WTC11 (cell line): ENCODE measurements around the gene SEL1L3. TPM values are rescaled to one million over a fixed set of nuclear protein-coding genes. Genes with fewer than 3 reads are reported as not detected.

Experiments used
- ATAC-seq: fragments of 200-7000 bp; cut with Tn5 transposase; 2 replicates; pipeline ENCODE4 v1.10.0; 2021; ENCODE audit warnings: mild to moderate bottlenecking, moderate library complexity
- CTCF ChIA-PET: fragments of 300-600 bp; sonication (Branson Sonifier 250); formaldehyde crosslinking; loops from one replicate; lab custom pipeline; 2021; ENCODE audit warnings: antibody characterized with exemption; lab: Charles Lee
- POLR2A ChIA-PET: fragments of 350-600 bp; sonication (Branson Sonifier 250); formaldehyde crosslinking; loops from one replicate; lab custom pipeline; 2021; ENCODE audit warnings: antibody characterized with exemption; lab: Charles Lee
- DNase-seq: peaks from one replicate; pipeline ENCODE4 v3.0.0; 2021; ENCODE audit warnings: low spot score
- H3K27ac Mint-ChIP-seq: 2 replicates; pipeline ENCODE4 v1.8.0; 2021; ENCODE audit warnings: mixed read lengths
- H3K27me3 Mint-ChIP-seq: 2 replicates; pipeline ENCODE4 v1.8.0; 2021; ENCODE audit warnings: low read depth, mild to moderate bottlenecking, moderate library complexity, mixed read lengths
- H3K36me3 Mint-ChIP-seq: 2 replicates; pipeline ENCODE4 v1.8.0; 2021; ENCODE audit warnings: mixed read lengths
- H3K4me1 Mint-ChIP-seq: 2 replicates; pipeline ENCODE4 v1.8.0; 2022; ENCODE audit warnings: mixed read lengths
- H3K4me3 Mint-ChIP-seq: 2 replicates; pipeline ENCODE4 v1.8.0; 2021; ENCODE audit warnings: mild to moderate bottlenecking, moderate library complexity, mixed read lengths
- H3K9me3 Mint-ChIP-seq: 2 replicates; pipeline ENCODE4 v1.8.0; 2021; ENCODE audit warnings: mixed read lengths
- CBFB ChIP-seq: sonication (generic); formaldehyde crosslinking; IDR thresholded peaks from 2 replicates; pipeline ENCODE4 v1.8.1; 2022; ENCODE audit warnings: mild to moderate bottlenecking, low read depth, missing genetic modification reagents
- CREM ChIP-seq: sonication (generic); formaldehyde crosslinking; IDR thresholded peaks from 2 replicates; pipeline ENCODE4 v1.8.1; 2022; ENCODE audit warnings: mild to moderate bottlenecking, missing genetic modification reagents, moderate library complexity
- GABPB1 ChIP-seq: sonication (generic); formaldehyde crosslinking; IDR thresholded peaks from 2 replicates; pipeline ENCODE4 v1.8.1; 2023; ENCODE audit warnings: mild to moderate bottlenecking, missing genetic modification reagents
- GRHL2 ChIP-seq: fragments of 250-450 bp; sonication (Bioruptor Pico); IDR thresholded peaks from 2 replicates; pipeline ENCODE4 v1.8.0; 2022; ENCODE audit warnings: mild to moderate bottlenecking, moderate library complexity; ENCODE audit not compliant: insufficient replicate concordance, severe bottlenecking
- NR1H2 ChIP-seq: sonication (generic); formaldehyde crosslinking; IDR thresholded peaks from 2 replicates; pipeline ENCODE4 v1.9.0; 2021; ENCODE audit warnings: mild to moderate bottlenecking, moderate library complexity, missing genetic modification reagents
- SMAD4 ChIP-seq: sonication (generic); formaldehyde crosslinking; IDR thresholded peaks from 2 replicates; pipeline ENCODE4 v1.8.0; 2022; ENCODE audit warnings: mild to moderate bottlenecking, missing genetic modification reagents
- TCF7 ChIP-seq: sonication (generic); formaldehyde crosslinking; IDR thresholded peaks from 2 replicates; pipeline ENCODE4 v1.8.0; 2022; ENCODE audit warnings: mild to moderate bottlenecking, low read depth, missing genetic modification reagents, moderate library complexity
- total RNA-seq: library from RNA; stranded (reverse); gene quantifications from 3 replicates; pipeline ENCODE4 v1.2.3, GENCODE V29; 2021
- TF ChIP-seq, protein P1 (sequence below): fragments of 250-450 bp; sonication (Bioruptor Pico); IDR thresholded peaks from 2 replicates; pipeline ENCODE4 v1.9.0; 2021; ENCODE audit warnings: mild to moderate bottlenecking
- TF ChIP-seq, protein P2 (sequence below): sonication (generic); formaldehyde crosslinking; conservative IDR thresholded peaks from 2 replicates; pipeline ENCODE4 v1.8.1; 2023; ENCODE audit warnings: mild to moderate bottlenecking, low read depth, missing genetic modification reagents, moderate library complexity
- TF ChIP-seq, protein P3 (sequence below): sonication (generic); formaldehyde crosslinking; IDR thresholded peaks from 2 replicates; pipeline ENCODE4 v1.8.1; 2023; ENCODE audit warnings: mild to moderate bottlenecking, moderate library complexity, missing genetic modification reagents
- TF ChIP-seq, protein P4 (sequence below): sonication (generic); formaldehyde crosslinking; IDR thresholded peaks from 2 replicates; pipeline ENCODE4 v1.8.1; 2022; ENCODE audit warnings: low read depth, mild to moderate bottlenecking, moderate library complexity, missing genetic modification reagents, borderline replicate concordance
- TF ChIP-seq, protein P5 (sequence below): fragments of 250-450 bp; sonication (Bioruptor Pico); conservative IDR thresholded peaks from 2 replicates; pipeline ENCODE4 v1.9.0; 2021; ENCODE audit warnings: mild to moderate bottlenecking
- TF ChIP-seq, protein P6 (sequence below): fragments of 250-450 bp; sonication (Bioruptor Pico); IDR thresholded peaks from 2 replicates; pipeline ENCODE4 v1.9.0; 2021; ENCODE audit warnings: mild to moderate bottlenecking, borderline replicate concordance
- TF ChIP-seq, protein P7 (sequence below): sonication (generic); formaldehyde crosslinking; IDR thresholded peaks from 2 replicates; pipeline ENCODE4 v1.8.1; 2023; ENCODE audit warnings: mild to moderate bottlenecking, missing genetic modification reagents
- TF ChIP-seq, protein P8 (sequence below): fragments of 250-450 bp; sonication (Bioruptor Pico); IDR thresholded peaks from 2 replicates; pipeline ENCODE4 v2.1.2; 2022; ENCODE audit warnings: mild to moderate bottlenecking, moderate library complexity

Gene SEL1L3
- total RNA-seq, 1 experiment from 2014 or later: 31.5 TPM

DNA sequence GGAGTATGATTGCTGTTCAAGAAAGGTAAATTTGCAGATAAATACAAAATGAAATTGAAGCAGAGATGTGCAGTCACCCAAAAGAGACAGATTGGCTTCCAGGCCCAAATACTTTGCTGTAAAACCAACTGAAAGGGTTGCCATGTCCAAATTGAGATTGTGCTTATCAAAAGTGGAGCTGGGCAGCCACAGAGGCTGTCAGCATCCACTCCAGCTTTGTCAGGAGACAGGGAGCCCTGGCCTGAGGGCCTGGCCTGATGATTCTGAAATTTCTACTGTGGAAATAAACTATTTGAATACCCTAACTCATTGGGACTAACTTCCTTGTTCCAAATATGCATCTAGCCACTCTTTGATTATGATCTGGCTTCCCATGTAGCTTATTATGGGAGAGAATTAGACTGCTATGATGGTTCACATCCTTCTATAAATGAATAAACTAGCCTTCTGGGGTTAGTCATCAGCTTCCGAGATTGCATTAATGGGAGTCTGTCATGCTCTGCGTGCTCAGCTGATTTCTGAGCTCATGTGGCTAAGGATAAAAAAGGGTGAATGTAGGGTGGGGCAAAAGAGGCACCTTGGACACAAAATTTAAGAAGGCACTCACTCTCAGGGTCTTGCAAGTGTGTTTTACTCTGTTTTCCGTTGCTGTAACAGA is 158.9 kb downstream of the SEL1L3 start:
- Mint-ChIP-seq H3K27me3 (no peaks in the 10 kb centered on the region), H3K4me1 (no peaks in the 10 kb centered on the region), H3K36me3 (peaks cover 3% of the 10 kb centered on the region), H3K9me3 (peaks cover 3% of the 10 kb centered on the region), H3K27ac (no peak overlapping the region; the same call in 1 of the 2 replicates), H3K4me3 (no peak overlapping the region)
- ChIA-PET POLR2A (no interaction called here), CTCF (interaction anchor here (0.6 to 2.4 kb wide), 3 partner anchors 42 to 264 kb away, joined by 3 to 8 read pairs (median 4); no protein-coding TSS in a partner anchor)
- ATAC-seq (no peak), DNase-seq (no peak)
- TF ChIP-seq, protein P1, sequence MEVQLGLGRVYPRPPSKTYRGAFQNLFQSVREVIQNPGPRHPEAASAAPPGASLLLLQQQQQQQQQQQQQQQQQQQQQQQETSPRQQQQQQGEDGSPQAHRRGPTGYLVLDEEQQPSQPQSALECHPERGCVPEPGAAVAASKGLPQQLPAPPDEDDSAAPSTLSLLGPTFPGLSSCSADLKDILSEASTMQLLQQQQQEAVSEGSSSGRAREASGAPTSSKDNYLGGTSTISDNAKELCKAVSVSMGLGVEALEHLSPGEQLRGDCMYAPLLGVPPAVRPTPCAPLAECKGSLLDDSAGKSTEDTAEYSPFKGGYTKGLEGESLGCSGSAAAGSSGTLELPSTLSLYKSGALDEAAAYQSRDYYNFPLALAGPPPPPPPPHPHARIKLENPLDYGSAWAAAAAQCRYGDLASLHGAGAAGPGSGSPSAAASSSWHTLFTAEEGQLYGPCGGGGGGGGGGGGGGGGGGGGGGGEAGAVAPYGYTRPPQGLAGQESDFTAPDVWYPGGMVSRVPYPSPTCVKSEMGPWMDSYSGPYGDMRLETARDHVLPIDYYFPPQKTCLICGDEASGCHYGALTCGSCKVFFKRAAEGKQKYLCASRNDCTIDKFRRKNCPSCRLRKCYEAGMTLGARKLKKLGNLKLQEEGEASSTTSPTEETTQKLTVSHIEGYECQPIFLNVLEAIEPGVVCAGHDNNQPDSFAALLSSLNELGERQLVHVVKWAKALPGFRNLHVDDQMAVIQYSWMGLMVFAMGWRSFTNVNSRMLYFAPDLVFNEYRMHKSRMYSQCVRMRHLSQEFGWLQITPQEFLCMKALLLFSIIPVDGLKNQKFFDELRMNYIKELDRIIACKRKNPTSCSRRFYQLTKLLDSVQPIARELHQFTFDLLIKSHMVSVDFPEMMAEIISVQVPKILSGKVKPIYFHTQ (CRISPR knock-in tag): no peak
- TF ChIP-seq, protein P2, sequence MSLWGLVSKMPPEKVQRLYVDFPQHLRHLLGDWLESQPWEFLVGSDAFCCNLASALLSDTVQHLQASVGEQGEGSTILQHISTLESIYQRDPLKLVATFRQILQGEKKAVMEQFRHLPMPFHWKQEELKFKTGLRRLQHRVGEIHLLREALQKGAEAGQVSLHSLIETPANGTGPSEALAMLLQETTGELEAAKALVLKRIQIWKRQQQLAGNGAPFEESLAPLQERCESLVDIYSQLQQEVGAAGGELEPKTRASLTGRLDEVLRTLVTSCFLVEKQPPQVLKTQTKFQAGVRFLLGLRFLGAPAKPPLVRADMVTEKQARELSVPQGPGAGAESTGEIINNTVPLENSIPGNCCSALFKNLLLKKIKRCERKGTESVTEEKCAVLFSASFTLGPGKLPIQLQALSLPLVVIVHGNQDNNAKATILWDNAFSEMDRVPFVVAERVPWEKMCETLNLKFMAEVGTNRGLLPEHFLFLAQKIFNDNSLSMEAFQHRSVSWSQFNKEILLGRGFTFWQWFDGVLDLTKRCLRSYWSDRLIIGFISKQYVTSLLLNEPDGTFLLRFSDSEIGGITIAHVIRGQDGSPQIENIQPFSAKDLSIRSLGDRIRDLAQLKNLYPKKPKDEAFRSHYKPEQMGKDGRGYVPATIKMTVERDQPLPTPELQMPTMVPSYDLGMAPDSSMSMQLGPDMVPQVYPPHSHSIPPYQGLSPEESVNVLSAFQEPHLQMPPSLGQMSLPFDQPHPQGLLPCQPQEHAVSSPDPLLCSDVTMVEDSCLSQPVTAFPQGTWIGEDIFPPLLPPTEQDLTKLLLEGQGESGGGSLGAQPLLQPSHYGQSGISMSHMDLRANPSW (CRISPR knock-in tag): no peak
- TF ChIP-seq, protein P3, sequence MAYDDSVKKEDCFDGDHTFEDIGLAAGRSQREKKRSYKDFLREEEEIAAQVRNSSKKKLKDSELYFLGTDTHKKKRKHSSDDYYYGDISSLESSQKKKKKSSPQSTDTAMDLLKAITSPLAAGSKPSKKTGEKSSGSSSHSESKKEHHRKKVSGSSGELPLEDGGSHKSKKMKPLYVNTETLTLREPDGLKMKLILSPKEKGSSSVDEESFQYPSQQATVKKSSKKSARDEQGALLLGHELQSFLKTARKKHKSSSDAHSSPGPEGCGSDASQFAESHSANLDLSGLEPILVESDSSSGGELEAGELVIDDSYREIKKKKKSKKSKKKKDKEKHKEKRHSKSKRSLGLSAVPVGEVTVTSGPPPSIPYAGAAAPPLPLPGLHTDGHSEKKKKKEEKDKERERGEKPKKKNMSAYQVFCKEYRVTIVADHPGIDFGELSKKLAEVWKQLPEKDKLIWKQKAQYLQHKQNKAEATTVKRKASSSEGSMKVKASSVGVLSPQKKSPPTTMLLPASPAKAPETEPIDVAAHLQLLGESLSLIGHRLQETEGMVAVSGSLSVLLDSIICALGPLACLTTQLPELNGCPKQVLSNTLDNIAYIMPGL (CRISPR knock-in tag): no peak
- TF ChIP-seq CREM (no peak), GRHL2 (CRISPR knock-in tag) (no peak), NR1H2 (CRISPR knock-in tag) (no peak), SMAD4 (CRISPR knock-in tag) (no peak), TCF7 (CRISPR knock-in tag) (no peak), GABPB1 (CRISPR knock-in tag) (no peak), CBFB (CRISPR knock-in tag) (no peak)
- TF ChIP-seq, protein P4, sequence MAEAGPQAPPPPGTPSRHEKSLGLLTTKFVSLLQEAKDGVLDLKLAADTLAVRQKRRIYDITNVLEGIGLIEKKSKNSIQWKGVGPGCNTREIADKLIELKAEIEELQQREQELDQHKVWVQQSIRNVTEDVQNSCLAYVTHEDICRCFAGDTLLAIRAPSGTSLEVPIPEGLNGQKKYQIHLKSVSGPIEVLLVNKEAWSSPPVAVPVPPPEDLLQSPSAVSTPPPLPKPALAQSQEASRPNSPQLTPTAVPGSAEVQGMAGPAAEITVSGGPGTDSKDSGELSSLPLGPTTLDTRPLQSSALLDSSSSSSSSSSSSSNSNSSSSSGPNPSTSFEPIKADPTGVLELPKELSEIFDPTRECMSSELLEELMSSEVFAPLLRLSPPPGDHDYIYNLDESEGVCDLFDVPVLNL (CRISPR knock-in tag): no peak
- TF ChIP-seq, protein P5, sequence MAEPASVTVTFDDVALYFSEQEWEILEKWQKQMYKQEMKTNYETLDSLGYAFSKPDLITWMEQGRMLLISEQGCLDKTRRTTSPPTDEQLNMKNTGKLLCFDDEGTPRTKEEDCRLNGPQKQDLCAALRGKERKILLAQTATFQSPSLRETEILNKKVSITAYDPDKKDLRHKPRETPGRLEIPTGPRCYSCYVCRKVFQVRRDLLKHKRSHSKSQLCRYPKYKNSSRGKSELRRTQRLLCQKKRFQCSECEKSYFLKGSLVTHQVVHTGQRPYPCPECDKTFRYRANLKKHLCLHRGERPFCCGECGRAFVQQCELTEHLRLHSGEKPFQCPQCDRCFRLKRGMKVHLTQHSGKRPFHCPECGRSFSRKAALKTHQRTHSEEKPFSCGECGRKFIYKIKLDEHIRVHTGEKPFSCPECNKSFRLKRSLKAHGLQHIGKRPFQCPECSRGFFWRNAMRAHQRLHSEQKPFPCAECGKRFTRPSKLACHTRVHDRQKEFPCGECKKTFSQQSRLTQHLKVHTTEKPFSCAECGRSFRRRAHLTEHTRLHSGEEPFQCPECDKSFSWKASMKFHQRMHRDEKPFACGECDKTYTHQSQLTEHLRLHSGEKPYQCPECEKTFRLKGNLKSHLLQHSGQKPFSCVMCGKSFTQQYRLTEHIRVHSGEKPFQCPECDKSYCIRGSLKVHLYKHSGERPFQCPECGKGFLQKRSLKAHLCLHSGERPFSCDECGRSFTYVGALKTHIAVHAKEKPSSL (CRISPR knock-in tag): no peak
- TF ChIP-seq, protein P6, sequence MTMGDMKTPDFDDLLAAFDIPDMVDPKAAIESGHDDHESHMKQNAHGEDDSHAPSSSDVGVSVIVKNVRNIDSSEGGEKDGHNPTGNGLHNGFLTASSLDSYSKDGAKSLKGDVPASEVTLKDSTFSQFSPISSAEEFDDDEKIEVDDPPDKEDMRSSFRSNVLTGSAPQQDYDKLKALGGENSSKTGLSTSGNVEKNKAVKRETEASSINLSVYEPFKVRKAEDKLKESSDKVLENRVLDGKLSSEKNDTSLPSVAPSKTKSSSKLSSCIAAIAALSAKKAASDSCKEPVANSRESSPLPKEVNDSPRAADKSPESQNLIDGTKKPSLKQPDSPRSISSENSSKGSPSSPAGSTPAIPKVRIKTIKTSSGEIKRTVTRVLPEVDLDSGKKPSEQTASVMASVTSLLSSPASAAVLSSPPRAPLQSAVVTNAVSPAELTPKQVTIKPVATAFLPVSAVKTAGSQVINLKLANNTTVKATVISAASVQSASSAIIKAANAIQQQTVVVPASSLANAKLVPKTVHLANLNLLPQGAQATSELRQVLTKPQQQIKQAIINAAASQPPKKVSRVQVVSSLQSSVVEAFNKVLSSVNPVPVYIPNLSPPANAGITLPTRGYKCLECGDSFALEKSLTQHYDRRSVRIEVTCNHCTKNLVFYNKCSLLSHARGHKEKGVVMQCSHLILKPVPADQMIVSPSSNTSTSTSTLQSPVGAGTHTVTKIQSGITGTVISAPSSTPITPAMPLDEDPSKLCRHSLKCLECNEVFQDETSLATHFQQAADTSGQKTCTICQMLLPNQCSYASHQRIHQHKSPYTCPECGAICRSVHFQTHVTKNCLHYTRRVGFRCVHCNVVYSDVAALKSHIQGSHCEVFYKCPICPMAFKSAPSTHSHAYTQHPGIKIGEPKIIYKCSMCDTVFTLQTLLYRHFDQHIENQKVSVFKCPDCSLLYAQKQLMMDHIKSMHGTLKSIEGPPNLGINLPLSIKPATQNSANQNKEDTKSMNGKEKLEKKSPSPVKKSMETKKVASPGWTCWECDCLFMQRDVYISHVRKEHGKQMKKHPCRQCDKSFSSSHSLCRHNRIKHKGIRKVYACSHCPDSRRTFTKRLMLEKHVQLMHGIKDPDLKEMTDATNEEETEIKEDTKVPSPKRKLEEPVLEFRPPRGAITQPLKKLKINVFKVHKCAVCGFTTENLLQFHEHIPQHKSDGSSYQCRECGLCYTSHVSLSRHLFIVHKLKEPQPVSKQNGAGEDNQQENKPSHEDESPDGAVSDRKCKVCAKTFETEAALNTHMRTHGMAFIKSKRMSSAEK: no peak
- TF ChIP-seq, protein P7, sequence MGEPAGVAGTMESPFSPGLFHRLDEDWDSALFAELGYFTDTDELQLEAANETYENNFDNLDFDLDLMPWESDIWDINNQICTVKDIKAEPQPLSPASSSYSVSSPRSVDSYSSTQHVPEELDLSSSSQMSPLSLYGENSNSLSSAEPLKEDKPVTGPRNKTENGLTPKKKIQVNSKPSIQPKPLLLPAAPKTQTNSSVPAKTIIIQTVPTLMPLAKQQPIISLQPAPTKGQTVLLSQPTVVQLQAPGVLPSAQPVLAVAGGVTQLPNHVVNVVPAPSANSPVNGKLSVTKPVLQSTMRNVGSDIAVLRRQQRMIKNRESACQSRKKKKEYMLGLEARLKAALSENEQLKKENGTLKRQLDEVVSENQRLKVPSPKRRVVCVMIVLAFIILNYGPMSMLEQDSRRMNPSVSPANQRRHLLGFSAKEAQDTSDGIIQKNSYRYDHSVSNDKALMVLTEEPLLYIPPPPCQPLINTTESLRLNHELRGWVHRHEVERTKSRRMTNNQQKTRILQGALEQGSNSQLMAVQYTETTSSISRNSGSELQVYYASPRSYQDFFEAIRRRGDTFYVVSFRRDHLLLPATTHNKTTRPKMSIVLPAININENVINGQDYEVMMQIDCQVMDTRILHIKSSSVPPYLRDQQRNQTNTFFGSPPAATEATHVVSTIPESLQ: no peak
- TF ChIP-seq, protein P8, sequence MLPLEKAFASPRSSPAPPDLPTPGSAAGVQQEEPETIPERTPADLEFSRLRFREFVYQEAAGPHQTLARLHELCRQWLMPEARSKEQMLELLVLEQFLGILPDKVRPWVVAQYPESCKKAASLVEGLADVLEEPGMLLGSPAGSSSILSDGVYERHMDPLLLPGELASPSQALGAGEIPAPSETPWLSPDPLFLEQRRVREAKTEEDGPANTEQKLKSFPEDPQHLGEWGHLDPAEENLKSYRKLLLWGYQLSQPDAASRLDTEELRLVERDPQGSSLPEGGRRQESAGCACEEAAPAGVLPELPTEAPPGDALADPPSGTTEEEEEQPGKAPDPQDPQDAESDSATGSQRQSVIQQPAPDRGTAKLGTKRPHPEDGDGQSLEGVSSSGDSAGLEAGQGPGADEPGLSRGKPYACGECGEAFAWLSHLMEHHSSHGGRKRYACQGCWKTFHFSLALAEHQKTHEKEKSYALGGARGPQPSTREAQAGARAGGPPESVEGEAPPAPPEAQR (CRISPR knock-in tag): no peak
